Trophoblast cell (in vitro differentiated cells and primary cell): Measurements from ENCODE around the gene SLF1.

Experiments
- DNase-seq, 2 donors: peaks; one replicate each; pipeline ENCODE4 v3.0.0-alpha.2; 2016
- H2AFZ ChIP-seq: 2 replicates; pipeline ENCODE4 v1.6.1; 2013; ENCODE audit warnings: low read length, moderate library complexity, mild to moderate bottlenecking; ENCODE audit not compliant: insufficient read depth, poor library complexity
- H2AK5ac ChIP-seq: 2 replicates; pipeline ENCODE4 v1.6.1; 2013; ENCODE audit warnings: mild to moderate bottlenecking, low read length
- H2BK120ac ChIP-seq: 2 replicates; pipeline ENCODE4 v1.6.1; 2013; ENCODE audit warnings: low read length, mild to moderate bottlenecking, moderate library complexity; ENCODE audit not compliant: insufficient read depth, poor library complexity
- H2BK12ac ChIP-seq: 2 replicates; pipeline ENCODE4 v1.6.1; 2013; ENCODE audit warnings: mild to moderate bottlenecking, low read length, moderate library complexity
- H2BK5ac ChIP-seq: 2 replicates; pipeline ENCODE4 v1.6.1; 2013; ENCODE audit warnings: low read length, low read depth, moderate library complexity, mild to moderate bottlenecking; ENCODE audit not compliant: poor library complexity
- H3K14ac ChIP-seq: 2 replicates; pipeline ENCODE4 v1.6.1; 2013; ENCODE audit warnings: mild to moderate bottlenecking, low read length
- H3K18ac ChIP-seq: 2 replicates; pipeline ENCODE4 v1.6.1; 2013; ENCODE audit warnings: mild to moderate bottlenecking, low read length
- H3K23ac ChIP-seq: 2 replicates; pipeline ENCODE4 v1.6.1; 2013; ENCODE audit warnings: low read length
- H3K27ac ChIP-seq: 2 replicates; pipeline ENCODE4 v1.5.1; 2013; ENCODE audit warnings: low read depth, mild to moderate bottlenecking, inconsistent platforms, low read length, moderate library complexity
- H3K27me3 ChIP-seq: 2 replicates; pipeline ENCODE4 v1.6.1; 2013; ENCODE audit warnings: inconsistent platforms, mild to moderate bottlenecking, low read length, moderate library complexity; ENCODE audit not compliant: insufficient read depth
- H3K36me3 ChIP-seq, 2 experiments: 1 replicate in 1 of 2; 2 replicates in 1 of 2; pipeline ENCODE4 v1.6.1; 2013; ENCODE audit warnings: low read length in 2 of 2, mild to moderate bottlenecking in 2 of 2, moderate library complexity in 1 of 2; ENCODE audit not compliant: insufficient read depth in 2 of 2, control insufficient read depth in 1 of 2
- H3K4ac ChIP-seq: 2 replicates; pipeline ENCODE4 v1.6.1; 2013; ENCODE audit warnings: low read depth, mild to moderate bottlenecking, low read length, moderate library complexity
- H3K4me1 ChIP-seq, 2 experiments: 1 replicate in 1 of 2; 2 replicates in 1 of 2; pipeline ENCODE4 v1.6.1; 2013; ENCODE audit warnings: low read length in 2 of 2, mild to moderate bottlenecking in 2 of 2, moderate library complexity in 1 of 2; ENCODE audit not compliant: insufficient read depth in 2 of 2, control insufficient read depth in 1 of 2
- H3K4me2 ChIP-seq: 2 replicates; pipeline ENCODE4 v1.6.1; 2013; ENCODE audit warnings: inconsistent platforms, mild to moderate bottlenecking, low read length, moderate library complexity
- H3K4me3 ChIP-seq: 2 replicates; pipeline ENCODE4 v1.5.1; 2013; ENCODE audit warnings: mild to moderate bottlenecking, low read depth, low read length, inconsistent platforms
- H3K79me1 ChIP-seq: one replicate; pipeline ENCODE4 v1.6.1; 2013; ENCODE audit warnings: low read length
- H3K79me2 ChIP-seq: 2 replicates; pipeline ENCODE4 v1.6.1; 2013; ENCODE audit warnings: low read length, mild to moderate bottlenecking; ENCODE audit not compliant: control insufficient read depth, insufficient read depth, poor library complexity
- H3K9ac ChIP-seq: 2 replicates; pipeline ENCODE4 v1.6.1; 2013; ENCODE audit warnings: mild to moderate bottlenecking, low read length
- H3K9me3 ChIP-seq: 2 replicates; pipeline ENCODE4 v1.6.1; 2013; ENCODE audit warnings: low read depth, mild to moderate bottlenecking, control low read depth, inconsistent platforms, low read length; ENCODE audit not compliant: insufficient read depth
- H4K12ac ChIP-seq: 2 replicates; pipeline ENCODE4 v1.6.1; 2013; ENCODE audit warnings: low read depth, mild to moderate bottlenecking, low read length, moderate library complexity
- H4K8ac ChIP-seq: 2 replicates; pipeline ENCODE4 v1.6.1; 2013; ENCODE audit warnings: low read depth, mild to moderate bottlenecking, low read length, moderate library complexity
- H4K91ac ChIP-seq: one replicate; pipeline ENCODE4 v1.6.1; 2013; ENCODE audit warnings: low read depth, mild to moderate bottlenecking, low read length, moderate library complexity
- WGBS: extraction: QIAGEN DNeasy Blood & Tissue Kit; methylation state at CpG from one replicate; pipeline ENCODE4 v1.1.7; 2013; ENCODE audit warnings: missing lambda C conversion rate; ENCODE audit not compliant: insufficient read length, insufficient coverage; ENCODE audit errors: extremely low coverage; 5-methylcytosine and 5-hydroxymethylcytosine counted together

The SLF1 gene

GRCh38 chr5:94682814-94683520 is 64.5 kb downstream of the SLF1 start:
- H3K9ac ChIP-seq: no peak overlapping the region
- WGBS: no CpG with 5 or more reads among the region's 5 CpGs
- no peak overlapping the region for H2BK120ac ChIP-seq
- H3K9me3 ChIP-seq: no peaks in the 10 kb centered on the region
- no peak overlapping the region for H3K4me2 ChIP-seq
- H3K27me3 ChIP-seq: no peaks in the 10 kb centered on the region
- H3K79me2 ChIP-seq: no peaks in the 10 kb centered on the region
- no peak overlapping the region for H3K23ac ChIP-seq
- H3K36me3 ChIP-seq: peaks cover 3 to 4% of the 10 kb centered on the region in 2 experiments
- no peak overlapping the region for H3K4me3 ChIP-seq
- no peak for DNase-seq
- no peak overlapping the region for H2AK5ac ChIP-seq
- no peak overlapping the region for H4K91ac ChIP-seq
- no peak overlapping the region for H3K27ac ChIP-seq
- H2BK12ac ChIP-seq: no peak overlapping the region
- no peak overlapping the region for H4K8ac ChIP-seq
- no peak overlapping the region for H3K14ac ChIP-seq
- H4K12ac ChIP-seq: no peak overlapping the region
- no peak overlapping the region for H3K18ac ChIP-seq
- no peak overlapping the region for H2AFZ ChIP-seq
- H3K4me1 ChIP-seq: no peaks in the 10 kb centered on the region
- no peak overlapping the region for H3K4ac ChIP-seq
- no peak overlapping the region for H2BK5ac ChIP-seq
- H3K79me1 ChIP-seq: no peaks in the 10 kb centered on the region

- no peak overlapping the region for H3K14ac ChIP-seq
- no peak overlapping the region for H3K27ac ChIP-seq
- no peak overlapping the region for H2AK5ac ChIP-seq
These were observed 71.4 kb downstream of the SLF1 start for GRCh38 chr5:94689908-94690307.

GRCh38 chr5:94690778-94691177 is 72.3 kb downstream of the SLF1 start:
- Histone ChIP-seq H3K27me3 (no peaks in the 10 kb centered on the region), H2BK120ac (no peak overlapping the region), H3K14ac (no peak overlapping the region), H3K23ac (no peak overlapping the region), H2BK12ac (no peak overlapping the region), H4K91ac (no peak overlapping the region), H3K4me3 (no peak overlapping the region), H2BK5ac (no peak overlapping the region), H4K8ac (no peak overlapping the region), H3K36me3 (peaks cover 3% of the 10 kb centered on the region in 2 experiments), H3K4me2 (no peak overlapping the region), H2AK5ac (no peak overlapping the region), H3K18ac (no peak overlapping the region), H2AFZ (no peak overlapping the region), H3K79me2 (no peaks in the 10 kb centered on the region), H3K9me3 (no peaks in the 10 kb centered on the region), H3K9ac (no peak overlapping the region), H4K12ac (no peak overlapping the region), H3K4me1 (no peaks in the 10 kb centered on the region), H3K79me1 (no peaks in the 10 kb centered on the region), H3K27ac (no peak overlapping the region), H3K4ac (no peak overlapping the region)
- WGBS: no CpG with 5 or more reads among the region's 2 CpGs
- no peak for DNase-seq

More at GRCh38 chr5:94689908-94690307, 71.4 kb downstream of the SLF1 start:
- Histone ChIP-seq H3K9ac (no peak overlapping the region), H3K4me1 (no peaks in the 10 kb centered on the region), H3K27me3 (no peaks in the 10 kb centered on the region), H2BK12ac (no peak overlapping the region), H3K4me2 (no peak overlapping the region), H4K91ac (no peak overlapping the region), H3K79me1 (no peaks in the 10 kb centered on the region), H4K8ac (no peak overlapping the region), H4K12ac (no peak overlapping the region), H3K4ac (no peak overlapping the region), H3K9me3 (no peaks in the 10 kb centered on the region), H3K18ac (no peak overlapping the region), H3K23ac (no peak overlapping the region), H2AFZ (no peak overlapping the region), H2BK120ac (no peak overlapping the region), H3K4me3 (no peak overlapping the region), H2BK5ac (no peak overlapping the region), H3K79me2 (no peaks in the 10 kb centered on the region), H3K36me3 (peaks cover 3% of the 10 kb centered on the region in 2 experiments)
- no peak for DNase-seq

- Histone ChIP-seq H3K9me3 (no peaks in the 10 kb centered on the region), H3K4me2 (no peak overlapping the region), H3K4ac (no peak overlapping the region), H2BK120ac (no peak overlapping the region), H2AFZ (no peak overlapping the region), H3K79me2 (no peaks in the 10 kb centered on the region), H3K4me1 (no peaks in the 10 kb centered on the region), H3K9ac (no peak overlapping the region), H3K23ac (no peak overlapping the region), H2BK5ac (no peak overlapping the region), H4K12ac (no peak overlapping the region), H3K4me3 (no peak overlapping the region), H2BK12ac (no peak overlapping the region), H3K27ac (no peak overlapping the region), H3K18ac (no peak overlapping the region), H4K8ac (no peak overlapping the region), H4K91ac (no peak overlapping the region), H3K14ac (no peak overlapping the region), H2AK5ac (no peak overlapping the region), H3K79me1 (no peaks in the 10 kb centered on the region), H3K36me3 (peaks cover 3% of the 10 kb centered on the region in 2 experiments), H3K27me3 (no peaks in the 10 kb centered on the region)
- no CpG with 5 or more reads among the region's 1 CpG for WGBS
- DNase-seq: no peak
These were observed 72.8 kb downstream of the SLF1 start for GRCh38 chr5:94691291-94691690.
